Ishikawa (cell line): ENCODE data around the gene LYSMD2.

Experiments used
- CEBPB ChIP-seq: IDR thresholded peaks from 2 replicates; pipeline ENCODE4 v1.6.1; 2012
- YY1 ChIP-seq: IDR thresholded peaks from 2 replicates; pipeline ENCODE4 v1.6.1; 2012; ENCODE audit warnings: low read depth

DNA sequence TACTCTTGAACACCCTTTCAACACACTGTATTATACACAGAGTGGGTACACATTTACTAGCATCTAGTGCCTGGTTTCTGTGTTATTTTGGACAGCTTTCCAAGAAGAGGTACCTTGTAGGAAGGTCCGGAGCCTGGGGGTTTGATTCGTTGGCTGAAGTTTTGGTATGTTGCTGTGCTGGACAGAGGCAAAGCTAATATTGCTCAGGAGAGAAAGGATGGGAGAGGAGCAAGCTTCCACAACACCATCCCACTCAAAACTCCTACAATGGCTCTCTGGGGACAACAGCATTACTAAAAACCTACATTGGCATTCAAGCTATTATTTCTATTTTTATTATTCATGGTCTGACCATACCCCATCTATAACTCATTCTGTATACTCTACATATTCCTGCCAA is 1.1 kb upstream of the LYSMD2 start:
- TF ChIP-seq CEBPB (no peak), YY1 (no peak)
